B cell (primary cell): ENCODE measurements around the gene RAB3C. TPM values are rescaled to one million over a fixed set of nuclear protein-coding genes. Genes with fewer than 3 reads are reported as not detected.
A peak's percentile ranks its signal among the peaks of the same experiment; 100 is the strongest.

Source experiments
- ATAC-seq: fragments of 200-7000 bp; cut with Tn5 transposase; one replicate; pipeline ENCODE4 v1.10.0; 2021; ENCODE audit warnings: low read depth, mild to moderate bottlenecking, moderate number of reproducible peaks, moderate library complexity
- CTCF ChIA-PET: fragments of 350-600 bp; sonication (Branson Sonifier 250); formaldehyde crosslinking; loops from one replicate; lab custom pipeline; 2021; ENCODE audit warnings: antibody characterized with exemption, inconsistent platforms; lab: Charles Lee
- POLR2A ChIA-PET: fragments of 350-600 bp; sonication (Branson Sonifier 250); formaldehyde crosslinking; loops from one replicate; lab custom pipeline; 2021; ENCODE audit warnings: antibody characterized with exemption; lab: Charles Lee
- DNase-seq: peaks from one replicate; pipeline ENCODE4 v3.0.0; 2013
- H2AFZ ChIP-seq: 2 replicates; pipeline ENCODE4 v1.6.1; 2012; ENCODE audit warnings: mild to moderate bottlenecking, low read depth, low read length; ENCODE audit not compliant: insufficient read depth, poor library complexity, severe bottlenecking
- H3K27ac ChIP-seq, 2 donors: 1 replicate in 1 of 2; 2 replicates in 1 of 2; pipeline ENCODE4 v1.5.1; 2012 to 2013; ENCODE audit warnings: low read length in 2 of 2, mild to moderate bottlenecking in 2 of 2, moderate library complexity in 1 of 2
- H3K27me3 ChIP-seq, 4 experiments: fragments of 200-600 bp in 1 of 4; sonication (generic) in 1 of 4; replicated peaks in 1 of 4; 1 replicate in 2 of 4; 2 replicates in 2 of 4; pipeline versions ENCODE4 v1.6.1 to v1.7.0; 2013 to 2016; ENCODE audit warnings: low read length in 3 of 4, mild to moderate bottlenecking in 2 of 4, mixed read lengths in 1 of 4, moderate library complexity in 1 of 4; ENCODE audit not compliant: insufficient read depth in 4 of 4, control insufficient read depth in 3 of 4; ENCODE audit errors: control extremely low read depth in 1 of 4
- H3K36me3 ChIP-seq, 2 experiments: replicated peaks in 1 of 2; 1 replicate in 1 of 2; 2 replicates in 1 of 2; pipeline versions ENCODE4 v1.6.1 to v1.7.1; 2013; ENCODE audit warnings: low read length in 1 of 2; ENCODE audit not compliant: insufficient read depth in 2 of 2, control insufficient read depth in 1 of 2; ENCODE audit errors: control extremely low read depth in 1 of 2, extremely low read depth in 1 of 2
- H3K4me1 ChIP-seq, 2 donors: fragments of 200-600 bp in 1 of 2; sonication (generic) in 1 of 2; 1 replicate in 1 of 2; 2 replicates in 1 of 2; pipeline versions ENCODE4 v1.5.1 to v1.6.1; 2013 to 2017; ENCODE audit warnings: low read length in 2 of 2; ENCODE audit not compliant: control insufficient read depth in 2 of 2, insufficient read depth in 2 of 2
- H3K4me2 ChIP-seq: replicated peaks from 2 replicates; pipeline ENCODE3; 2012; ENCODE audit warnings: mild to moderate bottlenecking, low read depth, low read length; ENCODE audit not compliant: poor library complexity, severe bottlenecking
- H3K4me3 ChIP-seq, 5 experiments: fragments of 200-600 bp in 1 of 5; sonication (generic) in 1 of 5; 1 replicate in 3 of 5; 2 replicates in 2 of 5; pipeline versions ENCODE4 v1.5.1 to v1.7.0; 2011 to 2016; ENCODE audit warnings: low read length in 4 of 5, mild to moderate bottlenecking in 4 of 5, low read depth in 2 of 5, control low read depth in 1 of 5, moderate library complexity in 1 of 5; ENCODE audit not compliant: insufficient read depth in 1 of 5; ENCODE audit errors: control extremely low read depth in 1 of 5, extremely low read depth in 1 of 5
- H3K79me2 ChIP-seq: fragments of 200-600 bp; sonication (generic); one replicate; pipeline ENCODE4 v1.6.0; 2016; ENCODE audit warnings: low read length; ENCODE audit not compliant: control insufficient read depth, insufficient read depth
- H3K9ac ChIP-seq: fragments of 200-600 bp; sonication (generic); 2 replicates; pipeline ENCODE4 v1.6.1; 2017; ENCODE audit warnings: mild to moderate bottlenecking, low read length, moderate library complexity
- H3K9me3 ChIP-seq, 3 donors: one replicate each; pipeline versions ENCODE4 v1.6.1 to v1.7.1; 2013; ENCODE audit warnings: low read length in 2 of 3; ENCODE audit not compliant: control insufficient read depth in 2 of 3, insufficient read depth in 1 of 3; ENCODE audit errors: control extremely low read depth in 1 of 3
- H4K20me1 ChIP-seq: 2 replicates; pipeline ENCODE4 v1.6.0; 2012; ENCODE audit warnings: mild to moderate bottlenecking, low read length; ENCODE audit not compliant: insufficient read depth, control insufficient read depth, poor library complexity, severe bottlenecking
- H3K27ac Mint-ChIP-seq: one replicate; pipeline ENCODE4 v1.8.0; 2021; ENCODE audit warnings: mixed read lengths
- H3K27me3 Mint-ChIP-seq: one replicate; pipeline ENCODE4 v1.8.0; 2021; ENCODE audit warnings: mixed read lengths
- H3K4me1 Mint-ChIP-seq: one replicate; pipeline ENCODE4 v1.8.0; 2021; ENCODE audit warnings: mixed read lengths
- H3K4me3 Mint-ChIP-seq: one replicate; pipeline ENCODE4 v1.8.0; 2021; ENCODE audit warnings: mixed read lengths
- H3K9me3 Mint-ChIP-seq: one replicate; pipeline ENCODE4 v1.8.0; 2022; ENCODE audit warnings: mixed read lengths; ENCODE audit not compliant: insufficient read depth
- EZH2 ChIP-seq: IDR thresholded peaks from 2 replicates; pipeline ENCODE4 v1.6.1; 2012; ENCODE audit warnings: borderline replicate concordance, low read depth, mild to moderate bottlenecking, moderate library complexity, low read length; ENCODE audit not compliant: insufficient read depth, poor library complexity, severe bottlenecking
- WGBS: methylation state at CpG from one replicate; pipeline ENCODE4 v1.1.5; 2013; ENCODE audit warnings: missing lambda C conversion rate; ENCODE audit not compliant: insufficient coverage; 5-methylcytosine and 5-hydroxymethylcytosine counted together
- intact Hi-C: fragments of 100-400 bp; cut with micrococcal nuclease; formaldehyde crosslinking; loops from one replicate; pipeline ENCODE4 v1.10.0; 2022
- polyA plus RNA-seq: library from polyadenylated mRNA; depleted of rRNA; stranded (reverse); fragments of >200 nt; gene quantifications from 2 replicates; pipeline ENCODE4 v1.2.3, GENCODE V29; 2012
- total RNA-seq, 2 donors: library from RNA; stranded (reverse); fragments of 120-200 nt in 1 of 2; gene quantifications; 1 replicate in 1 of 2; 2 replicates in 1 of 2; pipeline versions ENCODE4 v1.2.3 to v1.2.4, GENCODE V29; 2013 to 2022
- TF ChIP-seq, protein P1 (sequence below): fragments of 200-600 bp; IDR thresholded peaks from one replicate; pipeline ENCODE4 v1.8.0; 2022; ENCODE audit warnings: antibody characterized with exemption, mild to moderate bottlenecking

Gene RAB3C
- total and polyA plus RNA-seq, 2 donors (not counting 1 experiment from before 2014, with no cell fraction given): 0.20 to 0.58 TPM

DNA sequence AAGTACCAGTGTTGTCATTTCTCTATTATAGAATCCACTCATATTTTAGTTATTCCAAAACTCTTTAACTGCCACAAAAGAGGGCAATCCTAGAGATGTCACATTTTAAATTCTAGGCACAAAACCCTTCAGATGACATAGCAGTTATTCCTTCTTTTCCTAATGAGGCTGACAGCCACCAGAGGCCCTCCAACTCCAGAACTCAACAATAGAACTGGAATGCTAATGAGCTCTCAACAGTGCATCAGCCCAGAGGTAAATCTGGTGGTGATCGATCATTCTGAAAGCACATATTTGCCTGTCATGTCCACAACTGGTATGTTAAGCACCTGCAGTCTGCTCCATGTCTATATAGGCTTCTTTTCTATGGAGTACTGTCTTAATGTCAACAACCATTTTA is 40.2 kb upstream of the RAB3C start:
- intact Hi-C loops: no loop called here
- Histone ChIP-seq H3K9me3 (no peaks in the 10 kb centered on the region), H3K4me1 (peaks cover 34 to 38% of the 10 kb centered on the region in 2 donors), H4K20me1 (no peaks in the 10 kb centered on the region), H3K27me3 (no peaks in the 10 kb centered on the region), H3K4me2 (no peak overlapping the region), H2AFZ (no peak overlapping the region), H3K4me3 (no peak overlapping the region), H3K36me3 (no peaks in the 10 kb centered on the region), H3K79me2 (no peaks in the 10 kb centered on the region), H3K27ac (no peak overlapping the region), H3K9ac (no peak overlapping the region)
- no peak overlapping the region for H3K27ac Mint-ChIP-seq
- WGBS: no CpG with 5 or more reads among the region's 1 CpG
- ChIA-PET POLR2A (no interaction called here), CTCF (no interaction called here)
- no peaks in the 10 kb centered on the region for H3K27me3 Mint-ChIP-seq
- no peak for DNase-seq
- H3K4me1 Mint-ChIP-seq: peaks cover 48% of the 10 kb centered on the region
- ATAC-seq: no peak
- H3K9me3 Mint-ChIP-seq: no peaks in the 10 kb centered on the region
- TF ChIP-seq EZH2: no peak
- no peak overlapping the region for H3K4me3 Mint-ChIP-seq

DNA sequence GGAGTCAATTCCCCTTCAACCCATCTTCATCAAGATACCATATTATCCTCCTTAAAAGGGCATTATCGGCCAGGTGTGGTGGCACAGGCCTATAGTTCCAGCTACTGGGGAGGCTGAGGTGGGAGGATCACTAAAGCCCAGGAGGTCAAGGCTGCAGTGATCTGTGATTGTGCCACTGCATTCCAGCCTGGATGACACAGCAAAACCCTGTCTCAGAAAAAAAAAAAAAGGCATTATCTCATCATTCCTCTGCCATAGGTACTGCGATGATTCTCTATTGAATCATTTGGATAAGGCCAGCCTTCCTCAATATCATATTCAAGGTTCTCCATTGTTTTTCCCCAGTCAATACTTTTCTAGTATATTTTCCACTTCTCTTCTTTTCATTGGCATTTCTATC is 39.2 kb upstream of the RAB3C start:
- intact Hi-C loops: no loop called here
- no peaks in the 10 kb centered on the region for H3K9me3 Mint-ChIP-seq
- H3K4me3 Mint-ChIP-seq: peak overlapping the region; percentile 52
- Histone ChIP-seq H3K27me3 (no peaks in the 10 kb centered on the region), H3K4me3 (peak overlapping the region in 1 of 5 experiments; percentile 31), H2AFZ (no peak overlapping the region), H3K27ac (no peak overlapping the region), H4K20me1 (no peaks in the 10 kb centered on the region), H3K36me3 (no peaks in the 10 kb centered on the region), H3K9ac (no peak overlapping the region), H3K4me2 (peak overlapping the region; percentile 51), H3K79me2 (no peaks in the 10 kb centered on the region), H3K4me1 (peaks cover 34 to 38% of the 10 kb centered on the region in 2 donors), H3K9me3 (no peaks in the 10 kb centered on the region)
- 100% methylated on average over 1 of the region's 2 CpGs for WGBS
- no peak for TF ChIP-seq EZH2
- TF ChIP-seq, protein P1, sequence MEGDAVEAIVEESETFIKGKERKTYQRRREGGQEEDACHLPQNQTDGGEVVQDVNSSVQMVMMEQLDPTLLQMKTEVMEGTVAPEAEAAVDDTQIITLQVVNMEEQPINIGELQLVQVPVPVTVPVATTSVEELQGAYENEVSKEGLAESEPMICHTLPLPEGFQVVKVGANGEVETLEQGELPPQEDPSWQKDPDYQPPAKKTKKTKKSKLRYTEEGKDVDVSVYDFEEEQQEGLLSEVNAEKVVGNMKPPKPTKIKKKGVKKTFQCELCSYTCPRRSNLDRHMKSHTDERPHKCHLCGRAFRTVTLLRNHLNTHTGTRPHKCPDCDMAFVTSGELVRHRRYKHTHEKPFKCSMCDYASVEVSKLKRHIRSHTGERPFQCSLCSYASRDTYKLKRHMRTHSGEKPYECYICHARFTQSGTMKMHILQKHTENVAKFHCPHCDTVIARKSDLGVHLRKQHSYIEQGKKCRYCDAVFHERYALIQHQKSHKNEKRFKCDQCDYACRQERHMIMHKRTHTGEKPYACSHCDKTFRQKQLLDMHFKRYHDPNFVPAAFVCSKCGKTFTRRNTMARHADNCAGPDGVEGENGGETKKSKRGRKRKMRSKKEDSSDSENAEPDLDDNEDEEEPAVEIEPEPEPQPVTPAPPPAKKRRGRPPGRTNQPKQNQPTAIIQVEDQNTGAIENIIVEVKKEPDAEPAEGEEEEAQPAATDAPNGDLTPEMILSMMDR: no peak
- POLR2A ChIA-PET: interaction anchor here (0.7 kb wide), 1 partner anchor 60 kb away, joined by 6 read pairs; no protein-coding TSS in a partner anchor
- no peaks in the 10 kb centered on the region for H3K27me3 Mint-ChIP-seq
- H3K27ac Mint-ChIP-seq: peak overlapping the region; percentile 34
- DNase-seq: no peak
- CTCF ChIA-PET: interaction anchor here (1.1 to 1.2 kb wide), 2 partner anchors 66 to 83 kb away, joined by 3 read pairs; no protein-coding TSS in a partner anchor
- H3K4me1 Mint-ChIP-seq: peaks cover 42% of the 10 kb centered on the region
- ATAC-seq: no peak
